H1 (cell line): Measurements from ENCODE around the gene DOK6. TPM values are rescaled to one million over a fixed set of nuclear protein-coding genes. Genes with fewer than 3 reads are reported as not detected.

ENCODE experiments used
- CTCF ChIA-PET: fragments of 300-600 bp; sonication (Branson Sonifier 250); formaldehyde crosslinking; loops from one replicate; lab custom pipeline; 2021; ENCODE audit not compliant: partially characterized antibody; lab: Charles Lee
- POLR2A ChIA-PET: fragments of 300-600 bp; sonication (Branson Sonifier 250); formaldehyde crosslinking; loops from one replicate; lab custom pipeline; 2021; ENCODE audit warnings: inconsistent platforms; ENCODE audit not compliant: partially characterized antibody; lab: Charles Lee
- DNase-seq, 2 experiments: peaks; one replicate each; pipeline versions ENCODE4 v3.0.0 to v3.0.0-alpha.2; 2010 to 2022; ENCODE audit warnings: low spot score in 2 of 2, low read depth in 1 of 2, mixed read lengths in 1 of 2
- FAIRE-seq: peaks from 2 replicates; lab custom pipeline; 2011; peaks lifted over from hg19 to GRCh38; lab: Jason Lieb, UNC
- H2AFZ ChIP-seq: 2 replicates; pipeline ENCODE4 v1.8.1; 2012; ENCODE audit warnings: low read length, inconsistent platforms
- H2AK5ac ChIP-seq: 2 replicates; pipeline ENCODE4 v1.6.1; 2013; ENCODE audit warnings: low read depth, low read length
- H2BK120ac ChIP-seq: replicated peaks from 2 replicates; pipeline ENCODE3; 2013; ENCODE audit warnings: low read depth, low read length, inconsistent platforms
- H2BK12ac ChIP-seq: 2 replicates; pipeline ENCODE4 v1.6.1; 2013; ENCODE audit warnings: low read depth, low read length
- H2BK15ac ChIP-seq: 2 replicates; pipeline ENCODE4 v1.6.1; 2013; ENCODE audit warnings: low read length
- H2BK20ac ChIP-seq: 2 replicates; pipeline ENCODE4 v1.6.1; 2013; ENCODE audit warnings: low read length
- H2BK5ac ChIP-seq: 2 replicates; pipeline ENCODE4 v1.6.1; 2013; ENCODE audit warnings: low read depth, low read length
- H3K14ac ChIP-seq: 2 replicates; pipeline ENCODE4 v1.6.1; 2013; ENCODE audit warnings: inconsistent platforms; ENCODE audit not compliant: insufficient read length
- H3K18ac ChIP-seq: 2 replicates; pipeline ENCODE4 v1.6.1; 2013; ENCODE audit warnings: low read length; ENCODE audit errors: extremely low read depth
- H3K23ac ChIP-seq: 2 replicates; pipeline ENCODE4 v1.6.1; 2013; ENCODE audit warnings: inconsistent platforms; ENCODE audit not compliant: insufficient read length
- H3K23me2 ChIP-seq: 2 replicates; pipeline ENCODE4 v1.6.1; 2013; ENCODE audit warnings: low read depth, low read length
- H3K27ac ChIP-seq: 2 replicates; pipeline ENCODE4 v1.6.1; 2011; ENCODE audit warnings: low read depth, low read length, inconsistent platforms
- H3K27me3 ChIP-seq, 4 experiments: replicated peaks in 1 of 4; 1 replicate in 1 of 4; 2 replicates in 3 of 4; pipeline versions ENCODE4 v1.6.1 to v1.8.1; 2011 to 2013; ENCODE audit warnings: low read length in 3 of 4, mild to moderate bottlenecking in 3 of 4, inconsistent platforms in 2 of 4, mixed read lengths in 2 of 4, moderate library complexity in 1 of 4; ENCODE audit not compliant: control insufficient read depth in 3 of 4, insufficient read depth in 3 of 4; ENCODE audit errors: extremely low read depth in 1 of 4
- H3K36me3 ChIP-seq, 4 experiments: 2 replicates each; pipeline versions ENCODE4 v1.6.1 to v1.8.1; 2011 to 2013; ENCODE audit warnings: mild to moderate bottlenecking in 4 of 4, low read length in 3 of 4, moderate library complexity in 2 of 4, control low read depth in 1 of 4, inconsistent platforms in 1 of 4; ENCODE audit not compliant: insufficient read depth in 4 of 4, control insufficient read depth in 2 of 4
- H3K4ac ChIP-seq: replicated peaks from 2 replicates; pipeline ENCODE3; 2013; ENCODE audit warnings: low read length, low read depth, mixed read lengths, inconsistent platforms; ENCODE audit not compliant: insufficient read length
- H3K4me1 ChIP-seq, 4 experiments: replicated peaks in 1 of 4; 1 replicate in 1 of 4; 2 replicates in 3 of 4; pipeline versions ENCODE4 v1.6.1 to v1.8.1; 2011 to 2013; ENCODE audit warnings: low read length in 3 of 4, inconsistent platforms in 2 of 4, mixed read lengths in 1 of 4; ENCODE audit not compliant: insufficient read depth in 4 of 4, control insufficient read depth in 3 of 4
- H3K4me2 ChIP-seq, 2 experiments: 2 replicates each; pipeline versions ENCODE4 v1.6.1 to v1.8.1; 2011 to 2013; ENCODE audit warnings: low read depth in 2 of 2, low read length in 2 of 2, control low read depth in 1 of 2, inconsistent platforms in 1 of 2, mild to moderate bottlenecking in 1 of 2; ENCODE audit not compliant: insufficient read depth in 1 of 2
- H3K4me3 ChIP-seq, 4 experiments: fragments of 200-600, 300-600 bp in 1 of 4; sonication (generic), shearing (Covaris generic), sonication (Bioruptor Twin) in 1 of 4; 2 replicates each; pipeline versions ENCODE4 v1.5.1 to v1.8.1; 2011 to 2016; ENCODE audit warnings: low read length in 4 of 4, low read depth in 3 of 4, control low read depth in 2 of 4, inconsistent platforms in 2 of 4, mild to moderate bottlenecking in 2 of 4, mixed read lengths in 1 of 4, moderate library complexity in 1 of 4; ENCODE audit not compliant: insufficient read depth in 2 of 4; ENCODE audit errors: extremely low read depth in 1 of 4
- H3K56ac ChIP-seq: replicated peaks from 2 replicates; pipeline ENCODE3; 2013; ENCODE audit warnings: low read depth, mild to moderate bottlenecking, mixed read lengths, low read length, inconsistent platforms; ENCODE audit not compliant: insufficient read length
- H3K79me1 ChIP-seq: 2 replicates; pipeline ENCODE4 v1.6.1; 2013; ENCODE audit warnings: low read depth, low read length, control low read depth
- H3K79me2 ChIP-seq, 2 experiments: 2 replicates each; pipeline versions ENCODE4 v1.6.1 to v1.8.1; 2012 to 2013; ENCODE audit warnings: low read length in 2 of 2, mild to moderate bottlenecking in 2 of 2, inconsistent platforms in 1 of 2; ENCODE audit not compliant: insufficient read depth in 2 of 2, control insufficient read depth in 1 of 2
- H3K9ac ChIP-seq, 4 experiments: replicated peaks in 1 of 4; 1 replicate in 1 of 4; 2 replicates in 3 of 4; pipeline versions ENCODE4 v1.6.1 to v1.8.1; 2011 to 2013; ENCODE audit warnings: low read depth in 3 of 4, low read length in 3 of 4, control low read depth in 2 of 4, mild to moderate bottlenecking in 2 of 4, moderate library complexity in 2 of 4, inconsistent platforms in 1 of 4; ENCODE audit errors: extremely low read depth in 1 of 4
- H3K9me3 ChIP-seq, 2 experiments: 2 replicates each; pipeline versions ENCODE4 v1.6.1 to v1.8.1; 2012 to 2013; ENCODE audit warnings: mild to moderate bottlenecking in 2 of 2, moderate library complexity in 2 of 2, control low read depth in 1 of 2, inconsistent platforms in 1 of 2, low read depth in 1 of 2, low read length in 1 of 2, mixed read lengths in 1 of 2; ENCODE audit not compliant: insufficient read depth in 2 of 2
- H4K20me1 ChIP-seq, 2 experiments: replicated peaks in 1 of 2; 2 replicates each; pipeline versions ENCODE3 to v1.8.1; 2011 to 2013; ENCODE audit warnings: inconsistent platforms in 2 of 2, low read length in 2 of 2, mild to moderate bottlenecking in 1 of 2; ENCODE audit not compliant: insufficient read depth in 2 of 2, control insufficient read depth in 1 of 2
- H4K5ac ChIP-seq: 2 replicates; pipeline ENCODE4 v1.6.1; 2013; ENCODE audit warnings: low read length, low read depth, mixed read lengths, inconsistent platforms; ENCODE audit not compliant: insufficient read length
- H4K8ac ChIP-seq: 2 replicates; pipeline ENCODE4 v1.8.0; 2013; ENCODE audit warnings: mild to moderate bottlenecking, moderate library complexity, low read length, inconsistent platforms; ENCODE audit not compliant: insufficient read depth; ENCODE audit errors: extremely low read depth
- H4K91ac ChIP-seq: replicated peaks from 2 replicates; pipeline ENCODE3; 2013; ENCODE audit warnings: low read length, mixed read lengths, inconsistent platforms; ENCODE audit not compliant: insufficient read length
- ATF3 ChIP-seq: IDR thresholded peaks from 2 replicates; pipeline ENCODE4 v1.6.1; 2011; ENCODE audit warnings: low read depth, mild to moderate bottlenecking, low read length; ENCODE audit not compliant: insufficient read depth
- BRCA1 ChIP-seq: IDR thresholded peaks from 2 replicates; pipeline ENCODE4 v1.6.1; 2012; ENCODE audit warnings: low read depth, low read length, improper control_type of control experiment
- CHD1 ChIP-seq: IDR thresholded peaks from 2 replicates; pipeline ENCODE4 v1.6.1; 2012; ENCODE audit warnings: low read depth, low read length, improper control_type of control experiment
- CTBP2 ChIP-seq: IDR thresholded peaks from 2 replicates; pipeline ENCODE4 v1.7.0; 2011; ENCODE audit warnings: borderline replicate concordance, mild to moderate bottlenecking, moderate library complexity, mixed read lengths, low read length; ENCODE audit not compliant: insufficient read depth, insufficient read length
- EZH2 ChIP-seq: fragments of 200-600 bp; sonication (generic); IDR thresholded peaks from 2 replicates; pipeline ENCODE4 v1.7.1; 2012; ENCODE audit warnings: low read depth, mild to moderate bottlenecking, moderate library complexity, low read length, inconsistent platforms; ENCODE audit not compliant: severe bottlenecking
- GABPA ChIP-seq: IDR thresholded peaks from 2 replicates; pipeline ENCODE4 v1.6.1; 2011; ENCODE audit warnings: mild to moderate bottlenecking, low read length, moderate library complexity, borderline replicate concordance; ENCODE audit not compliant: insufficient read depth
- GTF2F1 ChIP-seq: IDR thresholded peaks from 2 replicates; pipeline ENCODE4 v1.6.1; 2012; ENCODE audit warnings: low read depth, low read length, improper control_type of control experiment, borderline replicate concordance
- JUN ChIP-seq: IDR thresholded peaks from 2 replicates; pipeline ENCODE4 v1.6.1; 2011; ENCODE audit warnings: low read depth, mild to moderate bottlenecking, improper control_type of control experiment, low read length
- MAFK ChIP-seq: IDR thresholded peaks from 2 replicates; pipeline ENCODE4 v1.6.1; 2012; ENCODE audit warnings: low read depth, mild to moderate bottlenecking, improper control_type of control experiment, low read length
- NANOG ChIP-seq: IDR thresholded peaks from 2 replicates; pipeline ENCODE4 v1.6.1; 2011; ENCODE audit warnings: low read length, low read depth, mild to moderate bottlenecking, inconsistent platforms; ENCODE audit not compliant: insufficient read depth, poor library complexity, severe bottlenecking
- RAD21 ChIP-seq, 2 experiments: IDR thresholded peaks in 1 of 2; conservative IDR thresholded peaks in 1 of 2; 2 replicates each; pipeline ENCODE4 v1.6.1; 2011; ENCODE audit warnings: low read depth in 2 of 2, low read length in 2 of 2, improper control_type of control experiment in 1 of 2, inconsistent platforms in 1 of 2, mild to moderate bottlenecking in 1 of 2, moderate library complexity in 1 of 2
- SP2 ChIP-seq: IDR thresholded peaks from 2 replicates; pipeline ENCODE4 v1.6.1; 2012; ENCODE audit warnings: mild to moderate bottlenecking, low read length, inconsistent platforms
- SRF ChIP-seq: IDR thresholded peaks from 2 replicates; pipeline ENCODE4 v1.6.1; 2011; ENCODE audit warnings: mild to moderate bottlenecking, low read depth, low read length, moderate library complexity
- TCF12 ChIP-seq: IDR thresholded peaks from 2 replicates; pipeline ENCODE4 v1.6.1; 2011; ENCODE audit warnings: low read depth, mild to moderate bottlenecking, low read length
- WGBS, 2 experiments: shearing (Covaris generic) in 1 of 2; methylation state at CpG; one replicate each; pipeline versions ENCODE4 v1.1.6 to v1.1.7; 2013 to 2015; ENCODE audit warnings: low lambda C conversion rate in 2 of 2, mixed read lengths in 2 of 2, inconsistent platforms in 1 of 2, low coverage in 1 of 2, missing lambda C conversion rate in 1 of 2; ENCODE audit not compliant: insufficient replicate concordance in 2 of 2, insufficient coverage in 1 of 2, insufficient read length in 1 of 2; ENCODE audit errors: extremely low coverage in 1 of 2, missing lambda C conversion rate in 1 of 2; 5-methylcytosine and 5-hydroxymethylcytosine counted together
- polyA plus RNA-seq, 7 experiments: library from polyadenylated mRNA; depleted of rRNA in 3 of 7; stranded (reverse) in 5 of 7; unstranded in 2 of 7; fragments of >200 nt in 5 of 7; fragments of 200-250 nt in 2 of 7; gene quantifications; 1 replicate in 5 of 7; 2 replicates in 1 of 7; 4 replicates in 1 of 7; pipeline versions ENCODE4 v1.2.1 to v1.2.3, GENCODE V29; 2011 to 2013; ENCODE audit warnings: missing spikeins in 2 of 7, mixed read lengths in 2 of 7
- total RNA-seq: library from RNA; stranded (reverse); fragmentation: NEBNext Ultra II Directional; extraction: Animal tissue kit (Norgen Biotek cat#: 25700); gene quantifications from 2 replicates; pipeline ENCODE4 v1.2.1, GENCODE V29; 2021

The DOK6 gene
- total and polyA plus RNA-seq, 2 of the 8 experiments (the other 6 are each of a cell fraction or from before 2014, with no cell fraction given) = 0.33 to 0.50 TPM

- Histone ChIP-seq H3K79me1 (no peaks in the 10 kb centered on the region), H4K91ac (no peak overlapping the region), H3K4me3 (no peak overlapping the region), H3K18ac (no peak overlapping the region), H3K4me2 (no peak overlapping the region), H3K4ac (no peak overlapping the region), H3K14ac (no peak overlapping the region), H2BK120ac (no peak overlapping the region), H3K36me3 (no peaks in the 10 kb centered on the region), H2AFZ (no peak overlapping the region), H2BK20ac (no peak overlapping the region), H2BK12ac (no peak overlapping the region), H4K8ac (no peak overlapping the region), H2AK5ac (no peak overlapping the region), H3K9ac (no peak overlapping the region), H3K56ac (no peak overlapping the region), H3K4me1 (no peaks in the 10 kb centered on the region), H3K79me2 (no peaks in the 10 kb centered on the region), H4K20me1 (no peaks in the 10 kb centered on the region), H3K27me3 (no peaks in the 10 kb centered on the region), H2BK15ac (no peak overlapping the region), H3K9me3 (no peaks in the 10 kb centered on the region), H4K5ac (no peak overlapping the region), H3K27ac (no peak overlapping the region), H2BK5ac (no peak overlapping the region), H3K23me2 (no peaks in the 10 kb centered on the region), H3K23ac (no peak overlapping the region)
- no peak for DNase-seq
- CTCF ChIA-PET = interaction anchor here (0.7 to 1.3 kb wide), 4 partner anchors 10 to 264 kb away, joined by 3 to 4 read pairs (median 3); no protein-coding TSS in a partner anchor
- POLR2A ChIA-PET = no interaction called here
- 67% methylated on average over 1 of the region's 1 CpG; no CpG with 5 or more reads in 1 of the 2 experiments for WGBS, 2 experiments
- FAIRE-seq = no peak
- TF ChIP-seq SRF (no peak), CHD1 (no peak), GTF2F1 (no peak), CTBP2 (no peak), MAFK (no peak), TCF12 (no peak), GABPA (no peak), ATF3 (no peak), NANOG (no peak), RAD21 (IDR thresholded peaks at IDR 0.05 in 1 of 2, conservative IDR thresholded peaks at IDR 0.05 in 1 of 2; ENCODE audit: low read depth in 2 of 2, low read length in 2 of 2) (no peak), JUN (no peak), SP2 (no peak), EZH2 (no peak), BRCA1 (no peak)
Measured at GRCh38 chr18:69638056-69638455, 237.4 kb downstream of the DOK6 start.
